Measurements from ENCODE around the gene OR51B6. TPM values are rescaled to one million over a fixed set of nuclear protein-coding genes. Genes with fewer than 3 reads are reported as not detected.
"Not testable (repeated sequence)": the region's sequence is repeated elsewhere in the genome, so short reads cannot be mapped to it uniquely, and the experiment has no call there.

Gene OR51B6
- polyA plus RNA-seq (2013, experiment 1 of 2): not detected
- not detected for polyA plus RNA-seq (2013, experiment 2 of 2)

GRCh38 chr11:5351208-5351607 is at the start of gene OR51B6:
OR51B6 (plus strand) TSS chr11:5351508; CDS start chr11:5351508, 0 bp downstream.
- Histone ChIP-seq H3K27ac (ENCODE audit: low read depth, low read length, severe bottlenecking) (no peak within 1 kb of the TSS), H3K36me3 (ENCODE audit: control insufficient read depth, insufficient read depth, low read length) (no peaks in the 10 kb centered on the region), H3K4me1 (ENCODE audit: control insufficient read depth, insufficient read depth, low read length, poor library complexity, severe bottlenecking) (no peaks in the 10 kb centered on the region), H3K4me3 (ENCODE audit: extremely low read depth, insufficient read depth, low read length, poor library complexity, severe bottlenecking) (no peak within 1 kb of the TSS), H3K9me3 (ENCODE audit: control insufficient read depth, low read length) (no peaks in the 10 kb centered on the region)
- 60 to 86% methylated on average over 1 of the region's 1 CpG for WGBS, 2 experiments (ENCODE audit: insufficient coverage in 2 of 2)

- Histone ChIP-seq H3K36me3 (ENCODE audit: control insufficient read depth, insufficient read depth, low read length) (no peaks in the 10 kb centered on the region), H3K4me3 (ENCODE audit: extremely low read depth, insufficient read depth, low read length, poor library complexity, severe bottlenecking) (no peak within 1 kb of the TSS), H3K9me3 (ENCODE audit: control insufficient read depth, low read length) (no peaks in the 10 kb centered on the region), H3K27ac (ENCODE audit: low read depth, low read length, severe bottlenecking) (no peak within 1 kb of the TSS), H3K4me1 (ENCODE audit: control insufficient read depth, insufficient read depth, low read length, poor library complexity, severe bottlenecking) (no peaks in the 10 kb centered on the region)
- 81 to 100% methylated on average over 2 of the region's 2 CpGs for WGBS, 2 experiments (ENCODE audit: insufficient coverage in 2 of 2)
Measured at GRCh38 chr11:5301846-5302245, 49.5 kb upstream of the OR51B6 start, which contains the start of gene OR51B4. OR51B4 (minus strand) TSS chr11:5301946; CDS start chr11:5301946, 0 bp downstream.

GRCh38 chr11:5303626-5304025 is 47.7 kb upstream of the OR51B6 start:
- no peaks in the 10 kb centered on the region for H3K36me3 ChIP-seq (ENCODE audit: control insufficient read depth, insufficient read depth, low read length)
- 100% methylated on average over 1 of the region's 5 CpGs; no CpG with 5 or more reads in 1 of the 2 experiments for WGBS, 2 experiments (ENCODE audit: insufficient coverage in 2 of 2)
- H3K4me3 ChIP-seq (ENCODE audit: extremely low read depth, insufficient read depth, low read length, poor library complexity, severe bottlenecking): no peak overlapping the region
- no peak overlapping the region for H3K27ac ChIP-seq (ENCODE audit: low read depth, low read length, severe bottlenecking)
- no peaks in the 10 kb centered on the region for H3K9me3 ChIP-seq (ENCODE audit: control insufficient read depth, low read length)
- H3K4me1 ChIP-seq (ENCODE audit: control insufficient read depth, insufficient read depth, low read length, poor library complexity, severe bottlenecking): no peaks in the 10 kb centered on the region

GRCh38 chr11:5304046-5304445 is 47.3 kb upstream of the OR51B6 start:
- WGBS, 2 experiments (ENCODE audit: insufficient coverage in 2 of 2): no CpG with 5 or more reads among the region's 1 CpG

GRCh38 chr11:5307256-5308019 is 43.9 kb upstream of the OR51B6 start:
- no peaks in the 10 kb centered on the region for H3K9me3 ChIP-seq (ENCODE audit: control insufficient read depth, low read length)
- no peak overlapping the region for H3K27ac ChIP-seq (ENCODE audit: low read depth, low read length, severe bottlenecking)
- no peak overlapping the region for H3K4me3 ChIP-seq (ENCODE audit: extremely low read depth, insufficient read depth, low read length, poor library complexity, severe bottlenecking)
- no peaks in the 10 kb centered on the region for H3K36me3 ChIP-seq (ENCODE audit: control insufficient read depth, insufficient read depth, low read length)
- no CpG with 5 or more reads among the region's 2 CpGs for WGBS, 2 experiments (ENCODE audit: insufficient coverage in 2 of 2)
- H3K4me1 ChIP-seq (ENCODE audit: control insufficient read depth, insufficient read depth, low read length, poor library complexity, severe bottlenecking): no peaks in the 10 kb centered on the region

More at GRCh38 chr11:5304046-5304445, 47.3 kb upstream of the OR51B6 start:
- H3K9me3 ChIP-seq (ENCODE audit: control insufficient read depth, low read length): no peaks in the 10 kb centered on the region
- H3K36me3 ChIP-seq (ENCODE audit: control insufficient read depth, insufficient read depth, low read length): no peaks in the 10 kb centered on the region
- no peak overlapping the region for H3K4me3 ChIP-seq (ENCODE audit: extremely low read depth, insufficient read depth, low read length, poor library complexity, severe bottlenecking)
- no peaks in the 10 kb centered on the region for H3K4me1 ChIP-seq (ENCODE audit: control insufficient read depth, insufficient read depth, low read length, poor library complexity, severe bottlenecking)
- H3K27ac ChIP-seq (ENCODE audit: low read depth, low read length, severe bottlenecking): no peak overlapping the region

GRCh38 chr11:5310423-5310822 is 40.9 kb upstream of the OR51B6 start:
- H3K36me3 ChIP-seq (ENCODE audit: control insufficient read depth, insufficient read depth, low read length): no peaks in the 10 kb centered on the region
- no peak overlapping the region for H3K4me3 ChIP-seq (ENCODE audit: extremely low read depth, insufficient read depth, low read length, poor library complexity, severe bottlenecking)
- no peak overlapping the region for H3K27ac ChIP-seq (ENCODE audit: low read depth, low read length, severe bottlenecking)
- WGBS, 2 experiments (ENCODE audit: insufficient coverage in 2 of 2): no CpG with 5 or more reads among the region's 1 CpG
- H3K9me3 ChIP-seq (ENCODE audit: control insufficient read depth, low read length): no peaks in the 10 kb centered on the region
- H3K4me1 ChIP-seq (ENCODE audit: control insufficient read depth, insufficient read depth, low read length, poor library complexity, severe bottlenecking): no peaks in the 10 kb centered on the region

GRCh38 chr11:5313326-5314023 is 37.8 kb upstream of the OR51B6 start:
- H3K36me3 ChIP-seq (ENCODE audit: control insufficient read depth, insufficient read depth, low read length); H3K4me1 ChIP-seq (ENCODE audit: control insufficient read depth, insufficient read depth, low read length, poor library complexity, severe bottlenecking); H3K4me3 ChIP-seq (ENCODE audit: extremely low read depth, insufficient read depth, low read length, poor library complexity, severe bottlenecking); H3K27ac ChIP-seq (ENCODE audit: low read depth, low read length, severe bottlenecking); H3K9me3 ChIP-seq (ENCODE audit: control insufficient read depth, low read length): not testable (repeated sequence)
- no CpG with 5 or more reads among the region's 3 CpGs for WGBS, 2 experiments (ENCODE audit: insufficient coverage in 2 of 2)

GRCh38 chr11:5317292-5317691 is 34.0 kb upstream of the OR51B6 start:
- WGBS, 2 experiments (ENCODE audit: insufficient coverage in 2 of 2): 100% methylated on average over 1 of the region's 5 CpGs; no CpG with 5 or more reads in 1 of the 2 experiments
- no peaks in the 10 kb centered on the region for H3K36me3 ChIP-seq (ENCODE audit: control insufficient read depth, insufficient read depth, low read length)
- no peaks in the 10 kb centered on the region for H3K4me1 ChIP-seq (ENCODE audit: control insufficient read depth, insufficient read depth, low read length, poor library complexity, severe bottlenecking)
- H3K27ac ChIP-seq (ENCODE audit: low read depth, low read length, severe bottlenecking): no peak overlapping the region
- no peaks in the 10 kb centered on the region for H3K9me3 ChIP-seq (ENCODE audit: control insufficient read depth, low read length)
- no peak overlapping the region for H3K4me3 ChIP-seq (ENCODE audit: extremely low read depth, insufficient read depth, low read length, poor library complexity, severe bottlenecking)

- Histone ChIP-seq H3K36me3 (ENCODE audit: control insufficient read depth, insufficient read depth, low read length) (no peaks in the 10 kb centered on the region), H3K4me1 (ENCODE audit: control insufficient read depth, insufficient read depth, low read length, poor library complexity, severe bottlenecking) (no peaks in the 10 kb centered on the region), H3K27ac (ENCODE audit: low read depth, low read length, severe bottlenecking) (no peak within 1 kb of the TSS), H3K4me3 (ENCODE audit: extremely low read depth, insufficient read depth, low read length, poor library complexity, severe bottlenecking) (no peak within 1 kb of the TSS), H3K9me3 (ENCODE audit: control insufficient read depth, low read length) (no peaks in the 10 kb centered on the region)
- 90 to 100% methylated on average over 1 of the region's 3 CpGs for WGBS, 2 experiments (ENCODE audit: insufficient coverage in 2 of 2)
Measured at GRCh38 chr11:5324197-5324596, 27.1 kb upstream of the OR51B6 start, which contains the start of gene OR51B2. OR51B2 (minus strand) TSS chr11:5324297; CDS start chr11:5324297, 0 bp downstream.

- Histone ChIP-seq H3K9me3 (ENCODE audit: control insufficient read depth, low read length) (no peaks in the 10 kb centered on the region), H3K27ac (ENCODE audit: low read depth, low read length, severe bottlenecking) (no peak overlapping the region), H3K4me3 (ENCODE audit: extremely low read depth, insufficient read depth, low read length, poor library complexity, severe bottlenecking) (no peak overlapping the region), H3K4me1 (ENCODE audit: control insufficient read depth, insufficient read depth, low read length, poor library complexity, severe bottlenecking) (no peaks in the 10 kb centered on the region), H3K36me3 (ENCODE audit: control insufficient read depth, insufficient read depth, low read length) (no peaks in the 10 kb centered on the region)
- WGBS, 2 experiments (ENCODE audit: insufficient coverage in 2 of 2): no CpG with 5 or more reads among the region's 1 CpG
Measured at GRCh38 chr11:5335170-5335569, 16.1 kb upstream of the OR51B6 start.

- no peaks in the 10 kb centered on the region for H3K36me3 ChIP-seq (ENCODE audit: control insufficient read depth, insufficient read depth, low read length)
- no peaks in the 10 kb centered on the region for H3K9me3 ChIP-seq (ENCODE audit: control insufficient read depth, low read length)
- H3K27ac ChIP-seq (ENCODE audit: low read depth, low read length, severe bottlenecking): no peak overlapping the region
- H3K4me3 ChIP-seq (ENCODE audit: extremely low read depth, insufficient read depth, low read length, poor library complexity, severe bottlenecking): no peak overlapping the region
- no peaks in the 10 kb centered on the region for H3K4me1 ChIP-seq (ENCODE audit: control insufficient read depth, insufficient read depth, low read length, poor library complexity, severe bottlenecking)
Measured at GRCh38 chr11:5336331-5336730, 15.0 kb upstream of the OR51B6 start.
